ENCODE data around the gene DNAAF9.

The DNAAF9 gene

DNA sequence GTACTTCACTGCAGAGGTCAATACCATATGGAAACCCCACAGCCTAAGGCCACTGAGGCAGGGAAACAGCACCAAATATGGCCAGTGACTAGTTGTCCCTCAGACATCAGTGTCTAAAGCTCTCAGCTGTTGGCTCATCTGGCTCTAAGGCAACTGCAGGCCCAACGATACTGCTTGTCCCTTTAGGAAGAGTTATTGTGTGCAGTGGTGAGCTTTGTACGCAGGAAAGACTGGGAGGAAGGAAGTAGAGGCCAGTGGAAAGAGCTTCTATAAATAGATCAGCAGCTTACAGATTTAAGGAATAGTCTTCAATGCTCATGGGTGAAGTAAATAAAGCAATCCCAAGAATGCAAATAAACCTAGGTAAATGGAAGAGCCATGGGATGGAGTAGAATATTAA lies 29.3 kb downstream of the DNAAF9 start:
- in situ Hi-C loops (cut with MboI; ENCODE audit: low sequenced_read_pairs) = no loop called here

DNA sequence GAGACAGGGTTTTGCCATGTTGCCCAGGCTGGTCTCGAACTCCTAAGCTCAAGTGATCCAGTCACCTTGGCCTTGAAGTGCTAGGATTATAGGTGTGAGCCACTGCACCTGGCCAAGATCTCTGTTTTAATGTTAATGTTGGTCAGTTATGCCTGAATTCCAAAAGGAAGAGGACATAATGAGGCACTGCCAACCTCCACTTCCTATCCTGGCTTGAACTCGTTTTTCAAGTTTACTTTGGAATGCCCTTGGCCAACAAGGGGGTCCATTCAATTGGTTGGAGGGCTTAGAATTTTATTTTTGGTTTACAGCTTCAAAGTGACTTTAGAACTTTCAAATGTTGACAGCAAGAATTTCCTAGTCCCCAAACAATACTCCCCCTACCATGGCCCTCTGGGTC lies 29.8 kb downstream of the DNAAF9 start:
- in situ Hi-C loops (cut with MboI; ENCODE audit: low sequenced_read_pairs) = no loop called here

GRCh38 chr20:3374296-3374695 lies 33.2 kb downstream of the DNAAF9 start:
- in situ Hi-C loops (cut with MboI; ENCODE audit: low sequenced_read_pairs) = no loop called here

DNA sequence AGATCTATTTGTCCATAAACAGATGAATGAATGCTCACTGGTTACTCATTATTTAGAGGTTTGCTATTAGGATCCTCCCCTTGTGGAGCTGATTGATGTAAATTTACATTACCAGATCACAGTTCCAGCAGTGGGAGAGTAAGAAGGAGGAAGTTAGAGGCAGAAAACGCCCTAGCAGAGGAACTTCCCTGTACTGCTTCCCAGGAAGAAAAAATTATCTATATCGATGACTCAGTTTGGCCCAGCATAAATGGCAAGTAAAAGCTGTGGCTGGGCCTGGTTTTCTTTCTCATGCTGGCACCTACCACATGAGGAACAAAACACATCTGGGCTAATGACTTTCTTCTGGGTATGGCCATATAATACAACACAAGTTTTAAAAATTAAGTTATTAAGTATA lies 35.7 kb downstream of the DNAAF9 start:
- in situ Hi-C loops (cut with MboI; ENCODE audit: low sequenced_read_pairs) = no loop called here

DNA sequence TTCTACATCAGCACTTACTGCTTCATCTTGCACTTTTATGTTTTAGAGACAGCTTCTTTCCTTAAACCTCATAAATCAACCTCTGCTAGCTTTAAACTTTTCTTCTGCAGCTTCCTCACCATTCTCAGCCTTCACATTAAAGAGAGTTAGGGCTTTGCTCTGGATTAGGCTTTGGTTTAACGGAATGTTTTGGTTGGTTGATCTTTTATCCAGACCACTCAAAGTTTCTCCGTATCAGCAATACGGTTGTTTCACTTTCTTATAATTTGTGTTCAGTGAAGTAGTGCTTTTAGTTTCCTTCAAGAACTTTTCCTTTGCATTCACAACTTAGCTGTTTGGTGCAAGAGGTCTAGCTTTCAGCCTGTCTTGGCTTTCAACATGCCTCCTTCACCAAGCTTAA lies 40.4 kb downstream of the DNAAF9 start:
- in situ Hi-C loops (cut with MboI; ENCODE audit: low sequenced_read_pairs) = no loop called here

GRCh38 chr20:3364323-3365013 lies 43.0 kb downstream of the DNAAF9 start:
- in situ Hi-C loops (cut with MboI; ENCODE audit: low sequenced_read_pairs) = no loop called here

DNA sequence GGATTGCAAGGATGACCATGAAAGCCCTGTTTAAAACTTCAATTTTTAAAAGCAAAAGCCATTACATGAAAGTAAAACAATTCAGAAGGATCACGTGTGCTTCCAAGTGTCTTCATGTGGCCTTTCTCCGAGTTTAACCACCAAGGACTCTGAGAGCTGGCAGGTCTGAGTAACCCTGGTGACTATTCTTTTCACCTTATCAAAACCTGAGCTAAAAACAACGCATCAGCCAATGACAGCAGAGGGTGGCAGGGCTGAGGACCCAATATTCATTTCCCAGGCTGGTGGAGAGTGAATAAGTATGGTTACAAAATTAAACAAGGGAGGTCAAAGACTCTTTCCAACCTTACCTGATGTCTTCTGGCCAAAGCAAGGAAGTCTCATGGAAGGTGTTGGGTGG lies 46.7 kb downstream of the DNAAF9 start:
- in situ Hi-C loops (cut with MboI; ENCODE audit: low sequenced_read_pairs) = no loop called here

DNA sequence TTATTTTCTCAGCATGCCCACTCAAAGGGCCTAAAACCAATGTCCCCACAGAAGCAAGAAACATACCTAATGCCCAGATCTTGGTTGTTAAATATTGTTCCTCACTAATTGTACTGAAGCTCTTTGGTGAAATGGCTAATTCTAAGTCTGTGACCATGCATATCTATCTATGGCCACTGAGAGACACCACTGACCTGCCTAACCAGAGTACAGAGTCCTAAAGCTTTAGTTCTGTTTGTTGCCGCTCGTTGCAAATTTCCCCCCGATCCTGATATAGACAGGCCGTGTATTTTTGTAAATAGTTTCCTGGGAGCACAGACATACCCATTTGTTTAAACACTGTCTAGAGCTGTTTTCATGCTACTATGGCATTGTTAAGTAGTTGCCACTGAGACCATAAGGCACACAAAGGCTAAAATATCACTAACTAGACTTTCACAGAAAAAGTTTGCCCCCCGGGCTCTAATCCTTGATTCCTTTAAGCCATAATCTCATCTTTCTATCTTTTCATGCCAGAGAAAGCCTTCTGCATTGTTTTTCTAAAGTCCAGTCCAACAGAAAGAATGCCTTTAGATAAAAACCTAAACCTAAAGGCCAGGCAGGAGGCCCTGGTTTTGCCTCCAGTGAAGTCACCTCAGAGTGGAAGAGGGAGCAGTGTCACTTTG lies 48.7 kb downstream of the DNAAF9 start:
- in situ Hi-C loops (cut with MboI; ENCODE audit: low sequenced_read_pairs) = no loop called here

Data from HL-60/S4 (cell line).